Epidermal melanocyte (primary cell): Measurements from ENCODE around the gene EXD2.
"Not testable (repeated sequence)": the region's sequence is repeated elsewhere in the genome, so short reads cannot be mapped to it uniquely, and the experiment has no call there.

Experiments used
- DNase-seq: peaks from one replicate; pipeline ENCODE4 v3.0.0; 2011; ENCODE audit warnings: low spot score; ENCODE audit not compliant: insufficient read length

Gene EXD2

DNA sequence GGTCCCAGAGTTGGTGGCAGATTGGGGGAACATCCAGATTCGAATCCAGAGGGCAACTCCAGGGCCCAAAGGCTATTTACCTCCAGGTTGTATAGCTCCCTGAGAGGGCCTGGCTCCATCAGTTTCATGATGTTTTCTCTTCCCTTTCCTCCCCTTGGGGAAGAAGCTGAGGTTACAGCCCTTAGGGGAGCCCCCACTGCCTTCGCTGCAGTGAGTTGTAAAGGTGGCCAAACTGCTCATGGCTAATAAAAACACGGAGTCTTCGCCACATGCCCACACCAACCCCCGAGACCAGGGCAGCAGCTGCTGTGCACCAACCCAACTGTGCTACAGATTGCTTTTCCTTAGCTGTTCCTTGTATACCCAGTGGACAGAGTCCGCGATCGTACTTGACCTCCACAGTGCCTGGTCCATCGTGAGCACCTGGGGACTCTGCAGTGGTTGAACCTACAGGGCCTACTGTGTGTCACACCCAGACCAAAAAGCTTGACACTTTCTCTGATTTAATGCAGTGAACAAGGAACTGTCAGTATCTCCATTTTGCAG is 89.5 kb downstream of the EXD2 start:
- no peak for DNase-seq

- no peak for DNase-seq
Measured at GRCh38 chr14:69281450-69282169, 90.3 kb downstream of the EXD2 start.

GRCh38 chr14:69282448-69282847 is 91.2 kb downstream of the EXD2 start:
- no peak for DNase-seq

DNA sequence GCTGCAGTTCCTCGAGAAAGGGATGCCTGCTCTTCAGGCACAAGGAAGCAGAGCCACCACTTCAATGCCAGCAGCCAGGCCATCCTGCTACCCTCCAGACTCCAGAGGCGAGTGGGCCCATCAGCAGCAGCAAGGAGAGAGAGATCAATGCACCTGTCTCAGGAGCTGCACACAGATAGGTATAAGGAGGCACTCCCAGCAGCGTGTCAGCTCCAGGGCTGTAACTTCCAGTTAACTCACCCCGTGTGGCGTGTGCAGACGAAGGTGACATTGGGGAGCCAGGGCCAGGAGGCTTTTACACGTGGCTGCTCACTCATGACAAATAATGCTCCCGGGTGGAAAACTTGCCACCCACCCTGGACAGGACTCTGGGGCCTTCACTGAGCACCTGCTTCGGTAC is 92.9 kb downstream of the EXD2 start:
- no peak for DNase-seq

DNA sequence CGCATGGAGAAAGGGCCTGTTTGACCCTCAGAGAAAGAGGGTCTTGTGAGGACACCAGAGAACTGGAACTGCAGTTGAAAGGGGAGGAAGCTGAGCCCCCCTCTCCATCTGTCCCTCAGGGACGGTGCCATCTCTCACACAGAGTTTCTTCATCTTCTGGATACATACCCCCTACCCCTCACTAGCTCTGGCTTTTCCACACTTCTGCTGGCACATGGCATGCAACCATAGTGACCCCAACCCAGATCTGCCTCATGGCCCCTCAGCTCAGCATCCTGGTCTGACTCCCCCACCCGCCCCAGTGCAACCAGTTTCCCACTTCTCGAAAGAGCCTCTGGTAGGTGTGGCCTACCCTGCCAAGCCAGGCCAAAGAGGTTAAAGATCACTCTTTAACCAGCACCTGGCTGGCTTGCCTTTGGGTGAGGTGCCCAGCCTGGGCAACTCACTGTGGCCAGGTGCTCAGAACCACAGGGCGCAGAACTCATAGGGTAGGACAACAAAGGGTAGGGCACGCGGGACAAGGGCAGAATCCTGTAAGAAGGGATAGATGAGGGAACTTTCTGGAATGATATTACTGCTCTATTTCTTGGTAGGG is 94.5 kb downstream of the EXD2 start:
- DNase-seq, result no peak

GRCh38 chr14:69287098-69288010 is 96.1 kb downstream of the EXD2 start:
- DNase-seq, result no peak

GRCh38 chr14:69288011-69288771 is 96.9 kb downstream of the EXD2 start:
- no peak for DNase-seq

DNA sequence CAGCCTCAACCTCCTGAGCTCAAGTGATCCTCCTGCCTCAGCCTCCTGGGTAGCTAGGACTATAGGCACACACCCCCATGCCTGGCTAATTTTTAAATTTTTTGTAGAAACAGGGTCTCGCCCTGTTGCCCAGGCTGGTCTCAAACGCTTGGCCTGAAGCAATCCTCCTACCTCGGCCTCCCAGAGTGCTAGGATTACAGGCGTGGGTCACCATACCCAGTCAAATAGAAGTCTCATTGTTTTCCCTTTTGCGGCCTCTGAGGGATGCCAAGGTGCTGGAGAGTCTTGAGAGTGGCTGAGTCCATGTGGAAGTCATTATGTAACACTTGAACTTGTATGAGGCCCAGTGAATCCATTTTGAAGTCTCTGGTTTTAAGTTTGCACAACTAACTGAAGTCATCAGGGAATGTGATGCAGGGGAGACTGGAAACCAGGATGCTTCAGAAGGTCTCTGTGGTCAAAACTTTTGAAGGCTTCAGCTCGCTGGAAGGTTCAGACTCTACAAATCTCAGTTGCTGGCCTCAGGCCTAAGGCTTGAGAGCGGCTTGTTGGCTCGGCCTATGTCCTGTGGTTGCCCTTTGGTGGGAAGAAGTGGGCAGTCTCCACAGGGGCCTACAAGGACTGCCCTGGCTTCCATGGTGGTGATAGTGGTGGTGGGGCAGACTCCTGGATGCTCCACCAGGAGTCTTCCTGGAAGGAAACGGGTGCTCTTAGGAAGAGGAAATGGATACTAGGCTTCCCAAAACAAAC is 97.8 kb downstream of the EXD2 start:
- DNase-seq, result no peak

- no peak for DNase-seq
Measured at GRCh38 chr14:69289811-69290520, 98.7 kb downstream of the EXD2 start.

GRCh38 chr14:69290881-69291280 is 99.6 kb downstream of the EXD2 start:
- not testable (repeated sequence) for DNase-seq

DNA sequence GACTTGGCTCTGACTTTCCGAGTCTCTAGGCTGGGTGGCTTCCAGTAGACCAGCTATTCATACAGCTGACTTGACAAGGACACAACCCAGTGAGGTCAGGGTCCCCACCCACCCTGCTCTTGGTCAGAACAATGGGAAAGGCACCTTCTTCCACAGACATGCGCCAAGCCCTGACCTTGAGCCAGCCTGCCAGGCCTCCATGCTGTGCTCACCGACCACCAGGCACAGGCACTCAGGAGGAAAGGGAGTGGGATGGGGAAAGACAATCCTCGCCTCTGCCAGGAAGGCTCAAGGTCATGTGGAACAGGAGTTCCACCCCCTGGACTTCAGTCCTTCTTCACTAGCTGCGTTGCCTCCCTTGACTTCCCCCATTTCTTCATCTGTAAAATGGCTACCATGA is 100.1 kb downstream of the EXD2 start:
- DNase-seq, result no peak

DNA sequence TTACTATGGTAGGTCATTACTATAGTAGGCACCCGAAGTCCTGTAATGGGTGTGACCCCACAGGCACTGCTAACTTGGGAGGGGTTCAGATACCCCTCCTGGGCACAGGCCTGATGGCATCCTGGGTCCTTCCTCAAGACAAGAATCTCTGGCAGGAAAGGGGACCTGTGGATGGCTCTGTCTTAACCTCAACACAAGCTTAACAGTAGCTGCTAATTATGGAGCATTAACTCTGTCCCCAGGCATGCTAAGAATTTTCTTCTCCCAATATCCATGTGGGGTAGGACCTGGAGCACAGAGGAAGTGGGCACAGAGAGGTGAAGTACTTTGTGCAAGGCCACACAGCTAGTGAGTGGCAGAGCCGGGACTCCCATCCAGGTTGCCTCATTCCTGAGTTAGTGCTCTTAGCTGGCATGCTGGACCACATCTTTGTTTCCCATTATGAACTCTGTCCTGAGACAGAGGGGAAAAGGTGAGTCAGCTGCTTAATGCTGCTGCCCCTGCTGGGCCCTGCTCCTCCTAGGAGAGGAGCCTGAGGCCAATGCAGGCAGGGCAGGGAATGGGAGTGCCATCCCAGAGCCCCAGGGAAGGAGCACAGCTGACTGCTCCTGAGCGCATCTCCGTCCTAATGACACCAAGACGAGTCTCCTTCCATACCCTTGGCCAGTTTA is 100.7 kb downstream of the EXD2 start:
- no peak for DNase-seq
